GM18909 (cell line): ENCODE results near the gene ZNF385B.
A peak's percentile ranks its signal among the peaks of the same experiment; 100 is the strongest.

Experiments
- ATAC-seq: cut with Tn5 transposase; IDR thresholded peaks from one replicate; pipeline ENCODE4 v1.9.1; 2021; ENCODE audit warnings: mild to moderate bottlenecking; ENCODE audit not compliant: unreplicated experiment, poor library complexity

The ZNF385B gene

DNA sequence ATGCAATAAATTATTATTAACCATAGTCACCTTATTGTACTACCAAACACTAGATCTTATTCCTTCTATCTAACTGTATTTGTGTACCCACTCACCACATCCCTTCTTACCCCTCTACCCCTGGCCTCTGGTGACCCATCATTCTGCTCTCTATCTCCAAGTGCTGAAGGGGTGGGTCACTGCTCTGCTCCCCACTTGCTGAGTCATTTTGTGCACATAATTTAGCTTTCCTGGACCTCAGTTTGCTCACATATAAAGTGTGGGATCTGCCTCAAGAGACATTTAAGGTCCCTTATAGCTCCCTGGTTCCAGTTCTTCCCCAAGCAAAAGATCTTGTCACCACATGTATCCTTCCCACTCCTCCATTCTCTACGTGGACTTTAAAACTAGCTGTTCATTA, 169.4 kb downstream of the ZNF385B start:
- no peak for ATAC-seq

DNA sequence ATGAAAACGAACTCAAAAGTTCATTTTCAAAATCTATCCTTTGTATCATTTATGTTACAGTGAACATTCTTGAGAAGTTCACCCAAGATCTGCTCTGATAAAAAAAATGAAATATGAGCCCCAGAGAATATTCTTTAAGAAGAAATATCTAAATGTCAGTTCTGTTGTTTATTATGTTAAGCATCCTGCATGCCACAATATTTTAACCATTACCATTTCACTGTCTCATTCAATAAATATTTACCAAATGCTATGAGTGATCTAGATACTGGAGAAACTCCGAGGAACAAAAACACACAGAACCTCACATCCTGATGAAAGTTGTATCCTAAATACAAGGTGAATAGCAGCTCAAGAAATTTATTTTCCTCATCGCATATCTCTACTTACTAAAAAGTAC, 170.2 kb downstream of the ZNF385B start:
- no peak for ATAC-seq

DNA sequence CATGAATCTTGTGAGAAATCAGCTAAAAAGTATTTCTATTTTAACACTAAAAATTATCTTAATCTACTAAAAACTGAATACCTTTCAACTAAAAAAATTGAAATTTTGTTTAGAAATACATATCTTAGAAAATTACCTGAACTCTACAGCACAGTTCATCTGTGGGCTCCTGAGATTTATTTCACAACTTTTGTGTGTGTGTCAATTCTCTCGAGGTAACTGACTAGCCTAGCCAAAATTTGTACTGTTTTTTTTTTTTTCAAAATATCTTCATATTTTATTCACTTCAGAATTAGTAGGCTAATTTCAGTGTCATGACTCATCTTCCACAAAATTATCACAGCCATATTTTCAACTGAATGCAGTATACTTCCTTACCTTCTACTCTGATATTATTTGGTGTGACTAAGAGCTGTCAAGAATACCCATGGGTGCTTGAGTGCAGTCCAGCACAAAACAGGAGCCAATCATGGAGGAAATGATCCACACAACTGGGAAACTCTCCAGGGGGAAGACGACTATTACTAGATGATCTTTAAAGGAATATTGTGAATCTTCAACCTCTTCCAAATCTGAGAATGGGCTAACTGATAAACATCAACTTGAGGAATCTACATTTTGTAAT, 174.6 kb downstream of the ZNF385B start:
- no peak for ATAC-seq

DNA sequence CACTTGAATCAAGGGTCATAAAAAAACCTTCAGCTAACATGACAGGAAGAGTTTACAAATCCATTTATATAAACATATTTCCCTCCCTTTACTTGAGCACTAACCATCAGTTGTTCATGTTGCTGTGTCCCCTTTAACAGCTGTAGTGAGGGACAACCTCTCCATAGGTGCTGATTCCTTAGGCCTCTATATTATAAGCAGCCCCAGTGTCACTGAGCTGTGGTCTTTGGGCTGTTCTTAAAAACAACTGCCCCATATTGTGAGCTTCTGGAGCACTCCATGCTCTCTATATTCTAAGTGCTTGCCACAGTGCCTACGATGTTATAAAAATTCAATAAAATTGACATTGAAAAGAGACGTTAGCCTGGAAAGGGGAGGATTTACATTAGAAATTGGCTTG, 175.3 kb downstream of the ZNF385B start:
- ATAC-seq, result no peak

DNA sequence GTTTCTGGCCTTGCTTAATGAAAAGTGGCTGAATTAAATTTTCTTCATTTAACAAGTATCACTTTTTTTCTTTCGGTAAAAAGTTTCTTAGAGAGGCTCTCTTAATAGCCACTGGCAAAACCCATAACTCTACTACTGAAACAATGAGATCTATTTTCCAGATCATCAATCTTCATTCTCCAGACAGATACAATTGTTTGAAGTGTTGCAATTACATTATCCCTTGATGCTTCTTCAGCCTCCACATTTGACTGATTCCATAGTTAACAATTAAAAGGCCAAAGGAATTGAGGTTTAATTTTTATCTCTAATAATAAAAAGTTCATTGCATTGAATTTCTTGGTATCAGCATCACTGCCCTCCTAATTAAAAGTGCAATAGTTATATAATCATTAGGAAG, 176.3 kb downstream of the ZNF385B start:
- ATAC-seq, result no peak

DNA sequence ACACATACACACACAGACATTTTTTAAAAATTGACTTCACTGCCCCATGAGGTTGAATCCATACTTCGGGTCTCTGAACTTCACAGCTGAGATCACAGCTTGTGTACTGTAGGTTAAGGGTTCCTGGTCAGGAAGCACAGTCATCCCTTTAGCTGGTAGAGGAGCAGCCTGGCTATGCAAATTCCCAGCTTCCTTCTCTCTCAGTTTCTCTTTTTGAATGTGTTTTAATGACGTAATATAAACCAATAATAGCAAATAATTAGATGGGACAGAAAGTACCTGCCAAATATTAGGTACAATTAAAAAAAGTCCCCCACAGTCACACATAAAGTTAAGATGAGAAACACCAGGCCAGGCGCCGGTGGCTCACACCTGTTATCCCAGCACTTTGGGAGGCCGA, 178.7 kb downstream of the ZNF385B start:
- no peak for ATAC-seq

DNA sequence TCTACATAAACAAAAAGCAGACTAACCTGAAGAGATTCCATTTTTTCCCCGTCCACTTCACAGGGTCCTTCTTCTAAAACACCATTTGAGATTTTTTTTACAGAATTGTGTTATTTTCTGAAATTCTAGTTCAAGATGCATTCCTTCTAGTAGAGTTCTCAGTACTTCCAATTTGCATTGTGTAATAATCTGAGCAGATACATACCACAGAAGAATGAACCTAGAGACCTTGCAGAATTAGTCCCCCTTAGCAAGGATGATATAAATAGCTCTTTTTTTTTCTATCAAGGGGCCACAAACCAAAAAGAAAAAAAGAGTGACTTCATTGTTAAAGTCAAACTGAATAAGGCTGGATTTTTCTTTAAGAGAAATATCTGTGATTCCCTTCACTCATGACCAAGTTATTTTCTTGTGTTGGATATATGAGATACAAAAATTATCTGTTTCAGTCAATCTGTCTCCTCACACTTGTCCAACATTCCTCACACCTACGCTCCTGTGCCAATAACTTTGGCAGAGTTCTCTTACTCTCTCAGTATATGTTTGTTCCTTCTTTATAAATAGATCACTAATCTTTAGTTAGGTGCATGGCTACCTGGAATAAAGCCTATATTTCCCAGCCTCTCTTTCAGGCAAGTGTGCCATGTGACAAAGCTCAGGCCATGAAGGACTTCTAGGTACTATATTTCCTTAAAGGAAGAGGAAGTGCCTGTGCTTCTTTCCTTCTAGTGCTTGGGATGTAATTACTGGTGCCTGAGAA, 183.5 kb downstream of the ZNF385B start:
- ATAC-seq, result no peak

DNA sequence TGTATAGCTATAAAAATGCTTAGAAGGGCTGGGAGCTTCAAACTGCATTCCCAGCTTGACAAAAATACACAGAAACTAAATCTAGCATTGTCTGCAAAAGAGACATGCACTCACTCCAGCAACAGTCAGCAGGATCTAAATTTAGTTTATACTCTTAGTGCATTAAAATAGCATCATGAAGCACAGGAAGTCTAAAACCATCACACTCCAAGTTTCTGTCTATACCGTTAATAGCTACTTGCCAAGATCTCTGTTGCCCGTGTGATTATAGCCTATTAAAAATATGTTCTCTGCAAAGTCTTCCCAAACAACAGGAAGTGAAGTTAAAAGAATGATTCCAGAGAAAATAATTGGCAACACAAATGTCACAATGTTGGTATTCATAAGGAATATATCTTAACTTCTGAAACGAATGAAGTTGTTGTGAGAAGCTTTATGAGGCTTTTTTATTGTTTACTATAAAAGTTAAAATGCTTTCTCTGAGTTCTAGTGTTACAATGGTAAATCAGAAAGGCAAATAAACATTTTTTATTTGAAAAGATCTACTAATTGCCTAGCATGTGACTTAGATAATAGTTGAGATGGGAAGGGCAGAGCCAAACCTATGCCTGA, 184.2 kb downstream of the ZNF385B start:
- ATAC-seq, result peak; percentile 43

DNA sequence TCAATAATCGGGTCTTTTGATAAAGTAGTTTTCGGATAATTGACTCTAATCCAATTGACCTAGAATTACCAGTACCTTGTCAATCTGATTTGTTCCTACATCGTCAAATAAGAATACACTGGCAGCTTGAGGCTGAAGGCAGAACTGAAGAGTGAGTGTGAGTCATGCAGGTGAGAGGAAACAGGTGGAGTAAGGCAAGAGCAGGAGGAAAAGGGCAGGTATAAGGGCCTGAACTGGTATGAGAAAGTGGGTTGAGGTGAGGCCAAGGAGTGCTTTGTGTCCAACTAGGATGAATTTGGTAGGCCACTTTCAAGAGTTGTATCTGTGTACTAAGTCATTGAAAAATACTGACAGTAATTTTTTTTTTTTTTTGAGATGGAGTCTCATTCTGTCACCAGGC, 186.0 kb downstream of the ZNF385B start:
- no peak for ATAC-seq

DNA sequence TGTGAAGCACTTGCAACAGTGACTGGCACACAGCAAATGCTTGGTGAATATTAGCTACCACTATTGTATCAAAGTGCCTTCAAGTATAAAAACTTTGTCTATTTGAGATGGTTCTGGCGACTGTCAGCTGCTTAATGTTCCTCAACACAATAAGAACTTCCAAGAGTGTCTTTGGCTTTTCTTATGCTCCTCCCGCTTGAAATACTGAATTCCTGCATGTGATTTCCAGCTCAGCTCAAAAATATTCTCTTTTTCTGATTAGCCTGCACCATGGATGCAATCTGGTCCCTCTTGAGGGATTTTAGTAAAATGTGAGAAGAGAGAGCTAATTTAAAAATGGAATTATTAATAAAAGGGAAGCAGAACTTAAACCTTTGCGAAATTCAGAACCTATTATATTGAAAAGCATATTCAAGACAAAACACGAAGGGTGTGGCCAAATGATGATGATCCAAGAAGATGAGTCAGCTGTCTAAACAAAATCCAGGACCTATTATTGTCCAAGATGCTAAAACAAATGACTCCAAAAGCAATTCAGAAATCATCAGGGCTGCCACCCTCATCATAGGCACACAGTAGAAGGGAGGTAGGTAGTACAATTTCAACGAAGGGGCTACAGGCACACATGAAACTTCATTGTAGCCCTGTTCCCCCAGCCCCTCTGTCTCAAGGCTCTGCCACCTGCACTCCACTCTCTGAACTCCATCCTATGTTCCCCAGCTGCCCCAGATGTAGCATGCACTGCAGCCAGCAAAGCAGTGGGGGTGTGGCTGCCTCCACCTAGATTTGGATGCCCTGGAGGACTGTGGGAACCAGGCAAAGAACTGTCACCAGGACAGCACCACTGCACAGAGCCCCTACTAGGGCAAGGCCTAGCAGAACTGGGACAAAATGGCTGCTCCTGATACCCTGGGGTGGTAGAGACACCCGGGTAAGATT, 190.1 kb downstream of the ZNF385B start:
- no peak for ATAC-seq

DNA sequence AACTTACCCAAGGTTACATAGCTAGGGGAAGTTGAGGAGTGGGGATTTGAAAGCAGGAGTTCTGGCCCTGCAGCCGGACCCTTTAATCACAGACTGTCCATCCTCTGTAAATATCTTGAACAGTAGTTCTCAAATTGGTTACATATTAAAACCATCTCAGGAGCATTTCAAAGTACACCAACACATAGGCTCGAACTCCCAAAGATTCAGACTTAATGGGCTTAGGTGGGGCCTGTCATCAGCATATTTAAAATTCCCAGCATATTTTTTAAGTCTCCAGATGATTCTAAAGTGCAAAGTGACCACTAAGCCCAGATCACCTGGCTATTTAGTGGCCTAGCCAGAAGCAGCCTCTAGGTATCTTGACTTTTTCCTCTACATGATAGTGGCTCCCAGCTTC, 192.2 kb downstream of the ZNF385B start:
- no peak for ATAC-seq

DNA sequence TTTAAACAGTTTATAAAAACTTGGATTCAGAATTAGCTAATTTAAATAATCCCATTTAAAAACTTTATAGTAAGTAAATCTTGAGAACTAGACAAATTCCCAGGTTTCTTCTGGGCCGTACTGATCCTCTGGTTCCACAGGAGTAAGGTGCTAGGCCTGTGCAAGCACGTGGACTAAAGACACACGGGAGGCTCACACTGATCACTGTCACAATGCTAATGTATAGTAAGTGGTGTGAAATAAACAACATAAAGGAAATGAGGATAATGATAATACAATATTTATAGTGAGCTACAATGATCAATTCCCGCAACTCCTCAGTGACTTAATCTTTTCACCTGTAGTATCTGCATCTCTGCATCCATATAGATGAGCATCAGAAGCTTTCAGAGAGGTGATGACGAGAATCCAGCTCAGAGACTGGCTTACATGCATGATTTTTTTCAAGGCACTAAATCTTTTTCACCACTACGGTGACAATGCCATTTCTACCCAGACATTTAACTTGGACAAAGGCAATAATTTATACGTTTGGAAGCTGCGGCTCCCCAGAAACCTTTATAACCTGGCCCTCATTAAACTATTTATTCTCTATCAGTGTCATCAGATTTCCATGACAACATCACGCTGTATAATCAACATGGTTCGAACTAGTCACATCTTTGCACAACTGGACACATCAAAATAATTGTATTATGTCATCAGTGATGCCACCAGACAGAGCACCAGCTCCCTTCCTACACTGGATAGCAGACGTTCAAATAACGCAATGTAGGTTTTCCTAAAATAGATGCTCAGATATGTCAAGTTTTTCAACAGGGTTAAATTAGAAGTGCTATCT, 196.2 kb downstream of the ZNF385B start:
- no peak for ATAC-seq

DNA sequence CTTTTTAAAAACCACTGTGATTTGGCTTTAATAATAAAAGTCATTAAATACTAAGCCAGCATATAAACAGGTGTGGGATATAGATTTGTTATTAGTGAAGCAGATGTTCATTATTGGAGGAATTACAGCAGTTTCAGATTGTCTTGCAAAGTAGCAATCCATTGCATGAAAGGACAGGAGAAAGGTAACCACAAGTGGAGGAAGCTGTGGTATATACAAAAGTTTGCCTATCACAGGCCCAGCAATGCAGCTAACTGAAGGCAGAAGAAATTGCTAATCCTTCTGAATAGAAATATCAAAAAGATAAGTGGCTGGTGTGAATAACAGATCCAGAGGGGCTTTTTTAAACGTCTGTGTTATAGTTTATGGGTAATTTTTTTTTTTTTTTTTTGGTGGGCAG, 199.4 kb downstream of the ZNF385B start:
- no peak for ATAC-seq

DNA sequence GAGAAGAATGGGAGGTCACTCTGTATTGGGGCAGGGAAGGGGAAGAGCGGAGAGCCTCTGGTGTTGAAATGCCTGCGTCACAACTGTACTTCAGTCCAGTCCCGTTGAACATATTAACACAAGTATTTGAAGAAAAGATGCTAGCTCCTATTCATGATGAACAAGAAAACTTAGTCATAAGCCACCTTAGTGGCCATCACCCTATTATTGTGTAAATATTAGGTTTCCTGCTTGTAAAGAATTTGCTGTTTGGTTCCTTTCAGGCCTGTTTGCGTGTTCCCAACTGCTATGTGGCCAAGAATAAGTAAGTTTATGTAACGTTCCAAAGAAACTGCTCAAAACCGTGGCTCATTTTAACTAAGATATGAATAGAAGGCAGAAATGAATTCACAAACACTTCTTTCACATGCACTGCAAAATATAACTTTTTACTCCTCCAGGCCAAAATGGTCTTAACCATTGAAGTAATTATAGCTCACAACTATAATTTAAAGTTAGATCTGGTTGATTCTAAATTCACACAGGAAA, 204.3 kb downstream of the ZNF385B start:
- ATAC-seq, result no peak

DNA sequence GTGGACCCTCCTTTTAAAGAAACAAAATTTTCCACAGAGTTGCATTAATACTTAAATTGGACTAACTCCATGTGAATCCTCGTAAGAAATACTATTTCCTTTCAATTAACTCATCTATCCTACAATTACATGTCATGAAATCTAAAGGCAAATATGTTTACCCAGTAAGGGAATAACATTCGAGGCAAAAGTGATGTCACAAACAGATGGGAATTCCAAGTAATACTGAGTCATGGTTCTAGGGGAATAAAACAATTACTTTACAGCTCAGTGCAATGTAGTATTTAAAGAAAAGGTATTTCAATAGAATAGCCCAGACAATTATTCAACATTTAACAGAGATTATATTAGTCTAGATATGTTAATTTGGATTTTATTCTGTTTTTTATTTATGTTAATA, 205.8 kb downstream of the ZNF385B start:
- no peak for ATAC-seq

DNA sequence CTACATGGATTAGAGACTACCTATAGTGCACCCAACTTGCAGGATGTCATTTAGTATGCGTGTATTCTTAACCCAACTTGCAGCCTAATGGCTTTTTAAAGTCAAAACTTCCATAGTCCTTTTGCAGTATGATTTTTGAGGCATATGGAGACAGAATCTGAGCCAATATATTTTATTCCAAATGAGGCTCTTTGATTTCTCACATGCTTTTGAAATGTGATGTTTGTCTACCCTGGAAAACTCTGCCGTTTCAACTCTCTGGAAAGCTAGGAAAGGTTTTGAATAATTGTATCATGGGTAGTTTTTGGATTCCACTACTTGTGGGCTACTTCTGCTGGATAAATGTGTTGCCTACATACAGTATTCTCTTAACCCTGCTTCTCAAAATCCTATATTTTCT, 206.6 kb downstream of the ZNF385B start:
- no peak for ATAC-seq

DNA sequence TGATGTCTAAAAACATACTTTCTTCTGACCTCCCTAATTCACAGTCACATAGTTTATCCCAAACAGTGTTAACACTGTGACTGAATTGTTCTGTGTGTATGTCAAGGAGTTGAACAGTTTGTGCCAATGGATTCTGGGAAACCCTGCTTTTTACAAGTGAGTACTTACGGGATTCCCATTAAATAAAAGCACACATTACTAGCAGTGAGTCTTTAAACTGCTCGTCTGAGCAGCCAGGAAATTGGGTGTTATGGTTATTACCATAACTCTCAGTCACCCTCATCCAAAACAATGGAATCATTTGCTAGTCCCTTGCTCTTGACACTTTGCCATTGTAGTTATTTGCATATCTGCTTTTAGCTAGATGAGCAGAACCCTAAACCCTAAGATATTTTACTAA, 209.1 kb downstream of the ZNF385B start:
- no peak for ATAC-seq

DNA sequence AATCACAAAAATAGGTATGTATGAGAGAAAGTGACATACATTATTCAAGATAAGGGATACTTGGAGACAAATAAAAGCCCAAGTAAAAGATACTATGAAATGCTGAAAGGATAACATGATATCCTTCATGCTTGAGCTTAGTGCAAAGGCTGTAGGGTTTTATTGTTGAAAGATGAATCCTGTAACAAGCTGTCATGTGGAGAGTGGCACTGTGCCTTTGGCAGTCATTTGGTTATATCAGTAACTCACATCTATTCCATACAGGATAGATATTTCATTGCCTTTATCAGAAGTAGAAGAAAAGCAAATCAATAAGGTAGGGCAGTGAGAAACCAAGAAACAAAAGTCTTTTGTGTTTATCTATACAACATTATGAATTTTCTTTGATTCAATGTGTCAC, 211.0 kb downstream of the ZNF385B start:
- ATAC-seq, result no peak

DNA sequence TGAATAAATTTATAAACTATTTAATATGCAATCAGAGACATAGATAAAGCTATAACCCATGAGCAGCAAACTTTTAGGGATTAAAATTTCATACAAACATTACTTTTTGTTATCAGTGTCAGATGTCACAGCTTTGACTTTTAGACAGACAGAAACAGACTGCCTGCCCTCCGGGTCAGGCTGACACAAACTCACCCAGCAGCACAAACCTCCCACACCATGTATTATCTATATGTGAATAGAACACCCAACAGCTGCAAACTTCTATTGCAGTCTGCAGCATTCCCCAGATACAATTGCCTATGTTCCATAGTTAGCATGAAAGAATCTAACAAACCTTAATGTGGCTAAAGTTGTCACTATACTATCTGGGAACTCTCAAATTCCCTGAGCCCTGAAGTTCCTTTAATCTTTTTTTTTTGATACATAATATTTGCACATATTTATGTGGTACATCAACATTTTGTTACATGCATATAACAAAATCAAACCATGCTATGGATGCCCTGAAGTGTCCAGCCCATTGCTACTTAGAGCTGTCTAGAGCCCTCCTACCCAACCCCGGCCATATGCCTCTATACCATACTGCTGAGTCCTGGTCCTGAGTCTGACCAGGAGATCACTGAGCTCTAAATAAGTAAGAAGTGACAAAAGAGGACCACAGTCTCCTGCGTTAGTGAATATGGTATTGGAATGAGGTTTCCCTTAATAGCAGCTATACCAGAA, 214.4 kb downstream of the ZNF385B start:
- no peak for ATAC-seq
